ENCODE results near the gene EMSY.

EMSY gene

DNA sequence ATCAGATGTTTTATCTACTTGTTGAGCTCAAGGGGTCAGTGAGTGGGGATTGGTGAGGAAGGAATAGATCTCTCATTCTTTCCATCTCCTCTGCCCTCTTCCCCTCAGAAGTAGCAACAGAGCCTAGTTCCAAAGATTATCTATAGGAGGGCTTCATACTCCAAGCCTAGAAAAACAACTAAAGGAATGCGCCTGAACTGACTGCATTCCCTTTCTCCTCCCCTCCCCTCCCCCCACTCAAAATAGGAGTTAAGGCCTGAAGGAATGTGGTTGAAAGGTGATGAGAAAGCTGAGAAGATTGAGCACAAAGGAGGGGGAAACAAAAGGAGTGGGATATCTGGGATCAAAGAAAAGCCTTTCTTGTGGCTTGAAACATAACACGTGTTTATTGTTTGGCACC is 10.5 kb downstream of the EMSY start:
- DNase-seq, result no peak

DNA sequence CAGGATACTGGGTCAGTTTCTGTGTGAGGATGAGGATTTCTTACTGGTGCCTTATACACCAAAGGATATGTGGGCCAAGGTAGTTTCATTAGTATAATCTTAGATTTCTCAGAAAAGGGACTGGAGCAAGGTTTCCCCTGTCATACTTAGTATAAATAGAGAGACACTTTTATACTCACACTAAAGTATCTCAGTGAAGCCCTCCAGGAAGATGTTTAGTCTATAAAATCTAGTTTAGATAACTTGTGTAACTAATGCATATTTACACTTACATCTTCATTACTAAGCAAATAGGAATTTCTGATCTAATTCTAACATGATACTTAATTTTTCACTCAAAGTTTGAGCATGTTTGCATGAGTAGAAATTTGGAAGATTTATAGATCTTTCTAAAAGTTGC is 11.1 kb downstream of the EMSY start:
- no peak for DNase-seq

- DNase-seq, result no peak
Measured at GRCh38 chr11:76456571-76456970, 11.8 kb downstream of the EMSY start.

GRCh38 chr11:76459299-76459698 is 14.5 kb downstream of the EMSY start:
- no peak for DNase-seq

DNA sequence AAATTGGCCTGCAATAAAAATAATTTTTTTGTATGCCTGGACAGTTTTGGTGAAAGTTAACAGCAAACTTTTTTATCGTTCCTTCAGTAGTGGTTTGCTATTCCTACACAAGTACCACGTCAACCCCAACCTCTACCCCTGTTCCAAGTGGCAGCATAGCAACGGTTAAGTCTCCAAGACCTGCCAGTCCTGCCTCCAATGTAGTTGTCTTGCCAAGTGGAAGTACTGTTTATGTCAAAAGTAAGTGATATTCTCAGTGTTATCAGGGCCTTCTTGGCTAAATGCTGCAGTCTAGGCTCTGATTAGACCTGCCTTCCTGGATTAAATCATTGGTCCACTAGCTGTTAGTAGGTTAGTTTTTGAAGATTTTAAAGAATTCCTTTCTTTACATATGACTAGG is 15.0 kb downstream of the EMSY start:
- no peak for DNase-seq

DNA sequence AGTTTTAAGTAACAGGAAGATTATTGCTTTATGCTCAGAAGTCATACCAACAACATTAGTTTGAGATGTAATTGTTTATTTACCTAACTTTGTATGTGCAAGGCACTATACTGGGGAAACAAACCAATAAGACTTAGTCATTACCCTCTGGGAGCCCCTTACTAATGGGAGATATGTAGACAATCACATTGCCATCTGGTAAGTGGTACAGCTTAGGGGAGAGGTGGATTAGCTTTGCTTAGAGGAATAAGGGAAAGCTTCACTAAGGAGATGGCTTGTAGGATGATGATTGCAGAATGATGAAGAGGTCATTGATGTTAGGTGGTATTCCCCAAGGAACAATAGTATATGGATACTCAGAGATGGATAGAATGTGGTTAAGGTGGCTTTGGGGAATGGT is 17.5 kb downstream of the EMSY start:
- DNase-seq, result no peak

GRCh38 chr11:76465701-76466100 is 20.9 kb downstream of the EMSY start:
- no peak for DNase-seq

DNA sequence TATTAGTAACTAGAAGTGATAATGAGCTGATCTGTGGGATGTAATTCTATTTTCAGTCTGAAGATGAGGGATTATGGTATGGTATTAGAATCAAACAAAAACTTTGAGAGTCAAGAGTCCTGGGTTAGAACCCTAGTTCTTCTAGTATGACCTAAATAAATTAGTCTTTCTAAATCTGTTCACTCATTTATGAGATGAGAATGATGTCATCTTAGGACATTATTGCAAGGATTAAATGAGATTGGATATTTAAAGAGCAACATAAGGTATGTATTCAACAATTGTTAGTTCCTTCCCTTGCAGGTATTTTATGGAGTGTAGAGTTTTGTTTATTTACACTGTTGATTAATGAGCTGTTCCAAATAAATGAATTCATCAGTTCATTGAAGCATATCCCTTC is 21.8 kb downstream of the EMSY start:
- DNase-seq, result no peak

DNA sequence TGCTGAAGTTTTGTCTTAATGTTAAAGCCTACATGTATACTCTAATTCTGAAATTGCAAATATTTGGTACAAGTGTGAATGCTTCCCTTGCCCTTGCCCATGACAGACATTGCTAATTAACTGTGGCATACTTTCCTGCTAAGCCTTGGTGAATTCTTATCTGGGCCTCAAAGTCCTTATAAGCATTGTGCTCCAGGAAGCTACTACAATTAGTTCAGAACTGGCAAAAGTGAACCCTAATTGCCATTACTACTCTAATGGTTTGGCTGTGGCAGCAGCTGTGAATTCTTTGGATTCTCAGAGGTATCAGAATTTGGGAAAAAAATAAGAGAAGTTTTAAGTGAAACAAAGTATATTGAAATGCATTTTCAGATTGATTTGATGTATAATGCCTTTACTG is 24.3 kb downstream of the EMSY start:
- DNase-seq, result no peak

- DNase-seq, result no peak
Measured at GRCh38 chr11:76471382-76471781, 26.6 kb downstream of the EMSY start.

DNA sequence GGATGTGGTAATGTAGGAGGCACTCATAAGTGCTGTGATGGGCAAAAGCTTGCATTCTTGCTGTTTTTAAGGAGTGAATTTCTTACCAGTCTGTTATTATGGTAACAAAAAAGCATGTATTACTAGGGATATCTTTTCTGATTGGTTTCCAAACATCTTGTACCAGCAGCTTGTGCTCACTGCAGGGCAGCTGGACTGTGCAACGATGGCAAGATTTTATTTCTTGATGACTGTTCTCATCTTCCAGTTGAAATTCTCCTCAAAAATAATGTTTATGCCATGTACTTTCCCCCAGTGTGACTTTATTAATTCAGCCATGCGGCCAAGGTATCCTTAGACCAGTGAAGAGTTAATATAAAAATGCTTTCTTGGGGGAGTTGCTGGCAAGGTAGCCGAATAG is 35.4 kb downstream of the EMSY start:
- DNase-seq, result no peak

GRCh38 chr11:76491644-76492043 is 46.8 kb downstream of the EMSY start:
- DNase-seq, result no peak

DNA sequence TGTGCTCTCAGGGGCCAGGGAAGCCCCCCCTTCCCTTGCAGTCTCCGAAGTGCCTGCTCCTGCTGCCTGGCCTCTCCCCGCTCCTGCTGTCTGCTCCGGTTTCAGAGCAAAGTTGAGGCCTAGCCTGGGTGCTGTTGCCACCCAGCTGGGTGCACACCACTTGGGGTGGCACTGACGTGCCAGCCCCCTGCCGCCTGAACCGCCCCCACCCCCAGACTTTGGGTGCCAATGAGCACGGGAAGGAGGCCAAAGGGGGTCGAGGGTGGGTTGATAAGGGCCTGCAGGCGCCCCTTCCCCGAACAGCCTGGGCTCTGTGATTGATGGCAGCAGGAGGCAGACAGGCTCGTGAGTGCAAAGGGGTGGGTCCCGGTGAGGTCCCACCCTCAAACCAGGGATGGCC is 48.2 kb downstream of the EMSY start:
- no peak for DNase-seq

DNA sequence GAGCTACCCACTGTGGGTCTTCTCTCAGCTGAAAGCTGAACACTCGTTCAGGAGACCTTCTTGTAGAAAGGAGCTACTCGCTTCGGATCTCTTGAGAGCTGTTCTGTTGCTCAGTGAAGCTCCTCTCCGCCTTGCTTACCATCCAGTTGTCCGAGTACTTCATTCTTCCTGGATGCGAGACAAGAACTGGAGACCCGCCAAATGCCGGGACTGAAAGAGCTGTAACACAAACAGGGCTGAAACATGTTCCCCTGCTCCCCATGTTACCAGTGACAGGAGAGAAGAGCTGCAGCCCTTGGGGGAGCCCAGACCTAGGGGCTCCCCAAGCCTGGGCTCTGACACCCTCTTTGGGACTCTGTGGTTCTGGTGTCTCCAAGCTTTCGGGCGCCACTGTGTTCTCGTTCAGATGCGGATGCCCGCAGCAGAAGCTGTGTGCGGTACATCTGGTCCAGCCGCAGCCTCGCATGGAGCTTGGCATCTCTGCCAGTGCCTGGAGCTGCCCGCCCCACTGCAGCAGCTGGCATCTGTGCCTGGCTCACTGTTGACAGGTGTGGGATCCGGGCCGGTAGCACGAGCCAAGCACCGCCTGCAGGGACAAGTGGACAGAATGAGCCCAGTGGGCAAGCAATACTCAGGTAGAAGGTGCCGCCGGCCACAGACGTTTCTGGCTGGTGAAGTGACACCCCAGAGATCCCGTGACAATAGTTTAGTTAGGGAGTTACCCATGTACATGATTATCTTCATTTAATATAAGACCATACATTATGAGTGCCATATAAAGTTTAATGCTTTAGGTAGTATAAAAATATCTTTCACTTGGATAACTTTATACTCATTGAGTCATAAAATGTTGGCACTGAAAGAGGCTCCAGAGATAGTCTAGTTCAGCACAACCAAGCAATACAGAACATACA is 49.1 kb downstream of the EMSY start:
- DNase-seq, result no peak

- no peak for DNase-seq
Measured at GRCh38 chr11:76495019-76495418, 50.2 kb downstream of the EMSY start.

DNA sequence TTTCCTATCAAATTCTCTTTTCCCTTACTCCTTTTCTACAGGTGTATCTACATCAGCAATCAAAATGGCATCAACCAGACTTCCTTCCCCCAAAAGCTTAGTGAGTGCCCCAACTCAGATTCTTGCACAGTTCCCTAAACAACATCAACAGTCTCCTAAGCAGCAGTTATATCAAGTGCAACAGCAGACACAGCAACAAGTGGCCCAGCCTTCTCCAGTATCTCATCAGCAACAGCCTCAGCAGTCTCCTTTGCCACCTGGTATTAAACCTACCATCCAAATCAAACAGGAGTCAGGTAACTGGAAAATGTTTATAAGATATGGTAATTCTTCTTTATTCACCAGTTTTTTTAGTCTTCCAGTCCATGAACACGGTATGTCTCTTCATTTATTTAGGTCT is 51.4 kb downstream of the EMSY start:
- no peak for DNase-seq

DNA sequence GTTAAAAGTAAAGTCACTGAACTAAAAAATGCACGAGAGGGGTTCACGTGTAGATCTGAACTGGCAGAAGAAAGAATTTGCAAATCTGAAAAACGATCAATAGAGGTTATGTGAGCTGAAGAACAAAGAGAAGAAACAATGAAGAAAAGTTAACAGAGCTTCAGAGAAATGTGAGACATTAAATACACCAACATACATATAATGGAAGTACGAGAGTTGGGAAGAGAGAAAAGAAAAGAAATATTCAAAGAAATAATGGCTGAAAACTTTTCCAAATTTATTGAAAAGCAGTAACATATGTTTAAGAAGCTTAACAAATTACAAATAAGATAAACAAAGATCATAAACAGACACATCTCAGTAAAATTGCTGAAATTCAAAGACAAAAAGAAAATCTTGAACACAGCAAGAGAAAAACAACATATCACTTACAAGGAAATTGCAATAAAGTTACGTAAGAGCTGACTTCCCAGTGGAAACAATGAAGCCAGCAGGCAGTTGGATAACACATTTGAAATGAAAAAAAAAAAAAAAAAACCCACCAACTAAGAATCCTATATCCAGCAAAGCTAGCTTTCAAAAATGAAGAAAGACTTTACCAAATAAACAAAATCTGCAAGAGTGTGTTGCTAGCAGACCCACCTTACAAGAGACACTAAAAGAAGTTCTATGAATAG is 56.8 kb downstream of the EMSY start:
- DNase-seq, result no peak

DNA sequence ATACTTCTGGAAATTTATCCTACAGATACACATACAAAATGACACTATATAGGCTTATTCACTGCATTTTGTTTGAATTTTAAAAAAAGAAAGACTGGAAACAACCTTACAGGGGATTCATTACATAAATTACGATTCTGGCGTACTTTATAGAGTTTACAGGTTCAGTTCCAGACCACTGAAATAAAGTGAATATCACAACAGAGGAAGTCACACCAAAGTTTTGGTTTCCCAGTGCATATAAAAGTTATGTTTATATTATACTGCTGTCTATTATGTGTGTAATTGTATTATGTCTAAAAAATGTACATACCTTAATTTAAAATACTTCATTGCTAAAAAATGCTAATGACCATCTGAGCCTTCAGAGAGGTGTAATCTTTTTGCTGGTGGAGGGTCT is 62.0 kb downstream of the EMSY start:
- DNase-seq, result no peak

DNA sequence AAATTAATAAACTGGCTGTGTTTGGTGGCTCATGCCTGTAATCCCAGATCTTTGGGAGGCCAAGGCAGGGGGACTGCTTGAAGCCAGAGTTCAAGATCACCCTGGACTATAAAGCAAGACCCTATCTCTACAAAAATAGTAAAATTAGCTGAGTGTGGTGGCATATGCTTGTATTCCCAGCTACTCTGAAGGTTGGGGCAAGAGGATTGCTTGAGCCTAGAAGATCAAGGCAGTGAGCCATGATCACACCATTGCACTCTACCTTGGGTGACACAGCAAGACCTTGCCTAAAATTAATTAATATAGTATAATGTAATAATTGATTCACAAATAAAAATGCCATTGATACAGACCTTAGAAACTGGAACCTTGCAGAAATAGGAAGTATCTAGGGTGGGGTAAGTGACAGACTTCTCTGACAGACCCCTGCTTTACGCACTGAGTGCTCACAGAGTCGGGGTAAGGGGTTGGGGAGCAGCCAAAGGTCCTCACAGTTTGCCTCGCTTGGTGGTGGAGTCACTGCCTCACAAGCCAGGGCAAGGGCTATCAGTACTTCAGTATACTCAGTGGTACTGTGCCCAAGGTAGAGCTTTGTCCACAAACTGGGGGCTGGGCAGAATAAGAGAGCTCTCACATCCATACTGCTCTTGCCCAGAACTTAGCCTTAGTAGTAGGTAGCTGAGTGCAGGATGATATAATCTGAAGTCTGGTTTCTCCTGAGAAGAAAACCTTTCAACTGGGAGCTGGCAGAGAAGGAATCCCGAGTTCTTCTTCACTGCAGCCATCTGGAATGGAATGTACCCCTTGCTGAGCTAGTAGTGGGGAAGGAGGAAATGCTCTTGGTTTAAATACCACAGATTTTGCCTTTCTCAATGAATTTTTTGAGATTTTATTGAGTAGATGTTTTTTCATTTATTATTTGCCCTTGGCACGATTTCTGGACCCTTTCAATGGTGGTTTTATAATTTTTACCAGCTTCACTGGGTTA is 65.5 kb downstream of the EMSY start:
- DNase-seq, result no peak

DNA sequence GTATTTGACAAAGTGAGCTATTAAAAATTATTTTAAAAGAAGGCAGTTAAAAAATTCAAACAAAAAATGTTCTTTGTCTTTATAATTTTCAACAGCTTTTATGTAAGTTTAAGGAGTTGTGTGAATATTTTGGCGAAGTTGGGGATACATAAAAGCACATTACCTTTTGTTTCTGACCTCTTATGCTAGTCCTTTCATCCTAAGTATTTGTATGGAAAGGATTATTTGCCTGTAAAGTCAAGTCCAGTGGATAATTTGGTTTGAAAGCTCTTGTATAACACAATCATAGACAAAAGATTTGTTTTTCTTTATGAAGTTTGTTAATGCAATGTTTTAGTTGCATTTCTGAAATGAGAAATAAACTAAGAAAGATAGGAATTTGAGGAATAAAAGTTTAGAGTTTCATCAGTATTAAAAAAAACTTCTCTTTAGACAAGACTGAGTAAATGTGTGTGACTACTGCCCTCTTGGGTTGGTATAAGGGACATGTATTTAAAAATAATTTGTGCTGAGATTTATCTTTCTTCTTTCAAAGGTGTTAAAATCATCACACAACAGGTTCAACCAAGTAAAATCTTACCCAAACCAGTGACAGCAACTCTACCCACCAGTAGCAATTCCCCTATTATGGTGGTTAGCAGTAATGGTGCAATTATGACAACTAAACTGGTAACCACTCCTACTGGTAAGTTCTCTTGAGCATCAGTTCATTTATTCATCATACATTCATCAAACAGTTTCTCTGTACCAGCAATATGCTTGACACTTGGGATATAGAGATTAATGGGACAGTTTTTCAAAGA is 68.2 kb downstream of the EMSY start:
- DNase-seq, result peak in 1 of 5 donors; percentile 5

DNA sequence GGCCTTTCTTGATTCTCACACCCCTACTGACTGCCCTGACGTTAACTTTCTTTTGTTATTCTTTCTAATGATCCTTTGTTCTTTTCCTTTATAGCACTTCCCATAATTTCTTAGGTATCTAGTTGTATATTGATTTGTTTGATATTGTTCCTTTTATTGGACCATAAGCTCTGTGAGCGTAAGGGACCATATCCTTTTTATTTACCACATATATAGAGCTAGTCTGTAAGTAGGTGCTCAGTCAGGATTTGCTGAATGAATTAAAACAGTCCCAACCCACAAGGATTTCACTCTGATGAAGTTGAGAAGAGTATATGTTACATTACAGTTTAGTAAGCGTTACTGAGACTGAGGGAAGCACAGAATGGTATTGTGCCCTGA is 68.8 kb downstream of the EMSY start:
- DNase-seq, result no peak

- DNase-seq, result no peak
Measured at GRCh38 chr11:76515494-76515893, 70.7 kb downstream of the EMSY start.

Measured in T-helper 1 cell (primary cell).